Keratinocyte (primary cell): Measurements from ENCODE around the gene PEX3. TPM values are rescaled to one million over a fixed set of nuclear protein-coding genes. Genes with fewer than 3 reads are reported as not detected.

Source experiments
- DNase-seq: peaks from one replicate; pipeline ENCODE4 v3.0.0-alpha.2; 2011; ENCODE audit warnings: low read depth, missing footprints, low spot score
- FAIRE-seq: peaks from 2 replicates; lab custom pipeline; 2011; peaks lifted over from hg19 to GRCh38; lab: Jason Lieb, UNC
- H2AFZ ChIP-seq: 2 replicates; pipeline ENCODE4 v1.6.0; 2012; ENCODE audit warnings: low read length, control low read depth, inconsistent platforms; ENCODE audit not compliant: control insufficient read depth
- H3K27ac ChIP-seq: 2 replicates; pipeline ENCODE4 v1.5.1; 2011; ENCODE audit warnings: low read length; ENCODE audit not compliant: control insufficient read depth, insufficient read depth
- H3K27me3 ChIP-seq: 3 replicates; pipeline ENCODE4 v1.6.0; 2011; ENCODE audit warnings: low read length; ENCODE audit not compliant: control insufficient read depth, insufficient read depth; ENCODE audit errors: extremely low read depth
- H3K36me3 ChIP-seq, 2 experiments: 2 replicates in 1 of 2; 3 replicates in 1 of 2; pipeline ENCODE4 v1.5.1; 2011; ENCODE audit warnings: low read length in 2 of 2, mild to moderate bottlenecking in 1 of 2; ENCODE audit not compliant: control insufficient read depth in 2 of 2, insufficient read depth in 2 of 2; ENCODE audit errors: extremely low read depth in 1 of 2
- H3K4me1 ChIP-seq: 3 replicates; pipeline ENCODE4 v1.5.1; 2011; ENCODE audit warnings: low read length; ENCODE audit not compliant: control insufficient read depth, insufficient read depth; ENCODE audit errors: extremely low read depth
- H3K4me2 ChIP-seq: 3 replicates; pipeline ENCODE4 v1.6.0; 2011; ENCODE audit warnings: low read depth, low read length; ENCODE audit not compliant: control insufficient read depth, insufficient read depth; ENCODE audit errors: extremely low read depth
- H3K4me3 ChIP-seq, 3 experiments: fragments of 200-600 bp in 1 of 3; sonication (generic) in 1 of 3; 2 replicates in 2 of 3; 3 replicates in 1 of 3; pipeline ENCODE4 v1.5.1; 2011 to 2016; ENCODE audit warnings: low read length in 3 of 3, mild to moderate bottlenecking in 3 of 3, control low read depth in 2 of 3, inconsistent platforms in 1 of 3, low read depth in 1 of 3, mixed read lengths in 1 of 3, mixed run types in 1 of 3, moderate library complexity in 1 of 3; ENCODE audit not compliant: control insufficient read depth in 2 of 3, insufficient read depth in 2 of 3; ENCODE audit errors: extremely low read depth in 1 of 3
- H3K79me2 ChIP-seq: 2 replicates; pipeline ENCODE4 v1.6.0; 2012; ENCODE audit warnings: low read length; ENCODE audit not compliant: control insufficient read depth, insufficient read depth
- H3K9ac ChIP-seq: 3 replicates; pipeline ENCODE4 v1.6.0; 2011; ENCODE audit warnings: low read length; ENCODE audit not compliant: control insufficient read depth, insufficient read depth; ENCODE audit errors: extremely low read depth
- H3K9me1 ChIP-seq: 3 replicates; pipeline ENCODE4 v1.6.0; 2011; ENCODE audit warnings: low read length; ENCODE audit not compliant: control insufficient read depth, insufficient read depth; ENCODE audit errors: extremely low read depth
- H3K9me3 ChIP-seq: 2 replicates; pipeline ENCODE4 v1.5.1; 2012; ENCODE audit warnings: low read depth, low read length; ENCODE audit not compliant: control insufficient read depth
- H4K20me1 ChIP-seq: 3 replicates; pipeline ENCODE4 v1.6.0; 2011; ENCODE audit warnings: low read length; ENCODE audit not compliant: control insufficient read depth, insufficient read depth; ENCODE audit errors: extremely low read depth
- CTCF ChIP-seq, 3 experiments: IDR thresholded peaks in 1 of 3; conservative IDR thresholded peaks in 1 of 3; optimal IDR thresholded peaks in 1 of 3; 2 replicates in 2 of 3; 3 replicates in 1 of 3; pipeline versions ENCODE3 to v1.5.1; 2011; ENCODE audit warnings: low read length in 3 of 3, mild to moderate bottlenecking in 3 of 3, moderate library complexity in 2 of 3, control low read depth in 1 of 3, inconsistent platforms in 1 of 3; ENCODE audit not compliant: insufficient read depth in 2 of 3; ENCODE audit errors: extremely low read depth in 1 of 3
- EZH2 ChIP-seq: IDR thresholded peaks from one replicate; pipeline ENCODE4 v1.6.1; 2012; ENCODE audit warnings: inconsistent platforms, mild to moderate bottlenecking, low read length, moderate library complexity
- dilution Hi-C: fragments of 300-500 bp; cut with MboI; formaldehyde crosslinking; loops from one replicate; pipeline ENCODE4 v1.7.0; 2020; ENCODE audit warnings: low sequenced_read_pairs; ENCODE audit not compliant: extremely low pct_ligation_motif_present
- polyA plus RNA-seq, 5 experiments: library from polyadenylated mRNA; depleted of rRNA in 3 of 5; stranded (reverse) in 3 of 5; stranded (forward) in 1 of 5; unstranded in 1 of 5; fragments of >200 nt; gene quantifications; 1 replicate in 1 of 5; 2 replicates in 3 of 5; 3 replicates in 1 of 5; pipeline versions ENCODE4 v1.2.1 to v1.2.3, GENCODE V29; 2011 to 2012; ENCODE audit warnings: missing spikeins in 2 of 5, low read depth in 1 of 5, low replicate concordance in 1 of 5

The PEX3 gene
- polyA plus RNA-seq, 1 donor (not counting 4 experiments of a cell fraction or from before 2014, with no cell fraction given) = 68.1 TPM

GRCh38 chr6:143527677-143528076 is 77.1 kb downstream of the PEX3 start:
- Histone ChIP-seq H2AFZ (no peak overlapping the region), H3K4me3 (no peak overlapping the region), H4K20me1 (no peaks in the 10 kb centered on the region), H3K4me1 (no peaks in the 10 kb centered on the region), H3K9me1 (no peaks in the 10 kb centered on the region), H3K27me3 (peaks cover 5% of the 10 kb centered on the region), H3K9me3 (no peaks in the 10 kb centered on the region), H3K36me3 (no peaks in the 10 kb centered on the region), H3K79me2 (no peaks in the 10 kb centered on the region), H3K9ac (no peak overlapping the region), H3K4me2 (no peak overlapping the region), H3K27ac (no peak overlapping the region)
- no peak for TF ChIP-seq CTCF (optimal IDR thresholded peaks at IDR 0.05 in 1 of 3, IDR thresholded peaks at IDR 0.05 in 1 of 3, conservative IDR thresholded peaks at IDR 0.05 in 1 of 3; ENCODE audit: extremely low read depth in 1 of 3, insufficient read depth in 2 of 3, low read length in 3 of 3)
- no peak for TF ChIP-seq EZH2
- DNase-seq (no peak), FAIRE-seq (no peak)
- dilution Hi-C loops = no loop called here

GRCh38 chr6:143528164-143528811 is 77.7 kb downstream of the PEX3 start:
- Histone ChIP-seq H4K20me1 (no peaks in the 10 kb centered on the region), H3K9ac (no peak overlapping the region), H3K27me3 (peaks cover 9% of the 10 kb centered on the region), H3K9me3 (no peaks in the 10 kb centered on the region), H3K4me2 (no peak overlapping the region), H3K4me1 (no peaks in the 10 kb centered on the region), H3K9me1 (no peaks in the 10 kb centered on the region), H3K79me2 (no peaks in the 10 kb centered on the region), H3K27ac (no peak overlapping the region), H3K4me3 (no peak overlapping the region), H3K36me3 (no peaks in the 10 kb centered on the region), H2AFZ (no peak overlapping the region)
- dilution Hi-C loops = no loop called here
- DNase-seq (no peak), FAIRE-seq (no peak)
- no peak for TF ChIP-seq CTCF (optimal IDR thresholded peaks at IDR 0.05 in 1 of 3, IDR thresholded peaks at IDR 0.05 in 1 of 3, conservative IDR thresholded peaks at IDR 0.05 in 1 of 3; ENCODE audit: extremely low read depth in 1 of 3, insufficient read depth in 2 of 3, low read length in 3 of 3)
- TF ChIP-seq EZH2 = no peak
